K562 (cell line): Measurements from ENCODE around the gene PAN3. TPM values are rescaled to one million over a fixed set of nuclear protein-coding genes. Genes with fewer than 3 reads are reported as not detected.

Experiments used
- ATAC-seq: fragments of 200-7000 bp; cut with Tn5 transposase; 3 replicates; pipeline ENCODE4 v1.9.1; 2020; ENCODE audit warnings: moderate library complexity
- BruUV-seq: library from RNA; stranded (reverse); fragments of 400-500 nt; replicated peaks from 2 replicates; lab custom pipeline; 2021; lab: Mats Ljungman, UMichigan
- CTCF ChIA-PET: fragments of 300-600 bp; formaldehyde crosslinking; extraction: SDS; loops from one replicate; lab custom pipeline; 2021; ENCODE audit warnings: low intra/inter-chr PET ratio; lab: Yijun Ruan, JAX
- POLR2A ChIA-PET: fragments of 300-600, 350-650 bp; sonication (Branson Sonifier 250); formaldehyde crosslinking; extraction: SDS; loops from one replicate; lab custom pipeline; 2021; ENCODE audit warnings: antibody characterized with exemption, inconsistent platforms; lab: Yijun Ruan, JAX
- DNase-seq, 4 experiments: peaks; one replicate each; pipeline versions ENCODE4 v3.0.0 to v3.0.0-alpha.2; 2011 to 2018; ENCODE audit warnings: low spot score in 3 of 4, mixed read lengths in 3 of 4; ENCODE audit errors: extremely low read depth in 1 of 4
- FAIRE-seq: peaks from 2 replicates; lab custom pipeline; 2011; peaks lifted over from hg19 to GRCh38; lab: Jason Lieb, UNC
- H2AFZ ChIP-seq: 2 replicates; pipeline ENCODE4 v1.6.0; 2011; ENCODE audit warnings: low read depth, low read length, control low read depth, inconsistent platforms
- H3K27ac ChIP-seq: fragments of 200-600 bp; 3 replicates; pipeline ENCODE4 v1.8.0; 2011; ENCODE audit warnings: low read depth, mild to moderate bottlenecking, control low read depth, inconsistent platforms, low read length, moderate library complexity, mixed read lengths; ENCODE audit errors: extremely low read depth
- H3K27me3 ChIP-seq, 2 experiments: fragments of 300-600 bp in 1 of 2; 2 replicates in 1 of 2; 3 replicates in 1 of 2; pipeline versions ENCODE4 v1.6.0 to v1.8.0; 2011; ENCODE audit warnings: inconsistent platforms in 2 of 2, low read length in 2 of 2, mild to moderate bottlenecking in 1 of 2, mixed read lengths in 1 of 2, moderate library complexity in 1 of 2; ENCODE audit not compliant: control insufficient read depth in 2 of 2, insufficient read depth in 2 of 2
- H3K36me3 ChIP-seq: fragments of 300-600 bp; 3 replicates; pipeline ENCODE4 v1.8.0; 2011; ENCODE audit warnings: mild to moderate bottlenecking, low read length, inconsistent platforms; ENCODE audit not compliant: control insufficient read depth, insufficient read depth
- H3K4me1 ChIP-seq, 2 experiments: fragments of 200-600 bp in 1 of 2; replicated peaks in 1 of 2; 2 replicates in 1 of 2; 3 replicates in 1 of 2; pipeline versions ENCODE4 v1.5.1 to v1.8.0; 2011; ENCODE audit warnings: inconsistent platforms in 2 of 2, low read length in 2 of 2, mild to moderate bottlenecking in 1 of 2, mixed read lengths in 1 of 2, moderate library complexity in 1 of 2; ENCODE audit not compliant: control insufficient read depth in 2 of 2, insufficient read depth in 2 of 2
- H3K4me2 ChIP-seq: 2 replicates; pipeline ENCODE4 v1.6.1; 2011; ENCODE audit warnings: low read length, control low read depth, inconsistent platforms, mixed read lengths; ENCODE audit not compliant: insufficient read depth
- H3K4me3 ChIP-seq: fragments of 200-600 bp; sonication (generic), shearing (Covaris generic); 2 replicates; pipeline ENCODE4 v1.5.1; 2016; ENCODE audit warnings: control low read depth, inconsistent platforms
- H3K79me2 ChIP-seq: fragments of 200-600 bp; 3 replicates; pipeline ENCODE4 v1.8.0; 2011; ENCODE audit warnings: low read length, inconsistent platforms; ENCODE audit not compliant: control insufficient read depth, insufficient read depth
- H3K9ac ChIP-seq, 2 experiments: 2 replicates each; pipeline versions ENCODE4 v1.6.0 to v1.6.1; 2011; ENCODE audit warnings: low read depth in 2 of 2, low read length in 2 of 2, control low read depth in 1 of 2, inconsistent platforms in 1 of 2, mild to moderate bottlenecking in 1 of 2, mixed read lengths in 1 of 2; ENCODE audit not compliant: insufficient read depth in 1 of 2
- H3K9me1 ChIP-seq: one replicate; pipeline ENCODE4 v1.6.0; 2011; ENCODE audit warnings: inconsistent platforms, mild to moderate bottlenecking, low read length, moderate library complexity; ENCODE audit not compliant: control insufficient read depth, insufficient read depth
- H3K9me3 ChIP-seq: replicated peaks from 2 replicates; pipeline ENCODE4 v1.5.1; 2011; ENCODE audit warnings: low read depth, low read length, inconsistent platforms; ENCODE audit not compliant: control insufficient read depth, insufficient read depth
- H4K20me1 ChIP-seq: replicated peaks from 2 replicates; pipeline ENCODE4 v1.6.1; 2011; ENCODE audit warnings: low read length, inconsistent platforms, mixed read lengths; ENCODE audit not compliant: control insufficient read depth, insufficient read depth
- BHLHE40 ChIP-seq: IDR thresholded peaks from 2 replicates; pipeline ENCODE4 v1.6.1; 2011; ENCODE audit warnings: low read length, improper control_type of control experiment
- BMI1 ChIP-seq: fragments of 150-350 bp; IDR thresholded peaks from 2 replicates; pipeline ENCODE4 v1.6.1; 2014; ENCODE audit warnings: low read length
- FOXJ3 ChIP-seq: sonication (generic); formaldehyde crosslinking; IDR thresholded peaks from 2 replicates; pipeline ENCODE4 v1.4.0; 2020; ENCODE audit warnings: mild to moderate bottlenecking, missing genetic modification reagents
- LEF1 ChIP-seq: fragments of 450-650 bp; IDR thresholded peaks from 2 replicates; pipeline ENCODE4 v1.6.1; 2016; ENCODE audit warnings: mild to moderate bottlenecking
- MLX ChIP-seq, 2 experiments: fragments of 450-650 bp in 1 of 2; sonication (generic) in 1 of 2; formaldehyde crosslinking; conservative IDR thresholded peaks; 2 replicates each; pipeline versions ENCODE4 v1.4.0 to v1.8.1; 2020 to 2022; ENCODE audit warnings: mild to moderate bottlenecking in 1 of 2, missing genetic modification reagents in 1 of 2
- NR2C1 ChIP-seq, 2 experiments: fragments of 450-650 bp; IDR thresholded peaks; 2 replicates each; pipeline ENCODE4 v1.6.1; 2017; ENCODE audit warnings: mild to moderate bottlenecking in 2 of 2, antibody characterized with exemption in 1 of 2, inconsistent platforms in 1 of 2, missing compliant biosample characterization in 1 of 2, missing genetic modification characterization in 1 of 2
- NR4A1 ChIP-seq, 2 experiments: fragments of 250-450 bp in 1 of 2; fragments of 450-650 bp in 1 of 2; sonication (Bioruptor Pico) in 1 of 2; IDR thresholded peaks; 2 replicates each; pipeline versions ENCODE4 v1.4.0 to v1.6.1; 2016 to 2020; ENCODE audit warnings: mild to moderate bottlenecking in 2 of 2, missing compliant biosample characterization in 1 of 2, missing genetic modification characterization in 1 of 2, moderate library complexity in 1 of 2
- POLR2B ChIP-seq: fragments of 450-650 bp; IDR thresholded peaks from 2 replicates; pipeline ENCODE4 v1.6.1; 2018; ENCODE audit warnings: low read depth; ENCODE audit not compliant: partially characterized antibody
- POLR2G ChIP-seq: fragments of 200-400 bp; formaldehyde crosslinking; IDR thresholded peaks from 2 replicates; pipeline ENCODE4 v1.6.1; 2017; ENCODE audit warnings: low read depth, mild to moderate bottlenecking, antibody characterized with exemption, low read length, moderate library complexity
- RAD21 ChIP-seq, 2 experiments: fragments of 250-450 bp in 1 of 2; fragments of 450-650 bp in 1 of 2; sonication (Bioruptor Pico) in 1 of 2; formaldehyde crosslinking in 1 of 2; IDR thresholded peaks in 1 of 2; conservative IDR thresholded peaks in 1 of 2; 2 replicates each; pipeline versions ENCODE4 v1.4.0 to v1.8.0; 2020 to 2022; ENCODE audit warnings: mild to moderate bottlenecking in 2 of 2, moderate library complexity in 1 of 2
- RBM14 ChIP-seq: fragments of 200-400 bp; formaldehyde crosslinking; IDR thresholded peaks from 2 replicates; pipeline ENCODE4 v1.6.1; 2018; ENCODE audit warnings: low read depth, mild to moderate bottlenecking, low read length, moderate library complexity, borderline replicate concordance; ENCODE audit not compliant: insufficient read depth
- ZNF239 ChIP-seq: fragments of 250-450 bp; sonication (Bioruptor Pico); IDR thresholded peaks from 2 replicates; pipeline ENCODE4 v1.4.0; 2020; ENCODE audit warnings: mild to moderate bottlenecking
- ZNF584 ChIP-seq: fragments of 200-800 bp; sonication (Bioruptor generic); IDR thresholded peaks from 2 replicates; pipeline ENCODE4 v1.6.1; 2016; ENCODE audit warnings: low read depth, mild to moderate bottlenecking, missing genetic modification characterization, missing compliant biosample characterization
- ZNF668 ChIP-seq: fragments of 250-450 bp; sonication (Bioruptor Pico); IDR thresholded peaks from 2 replicates; pipeline ENCODE4 v1.8.0; 2022; ENCODE audit warnings: mild to moderate bottlenecking, inconsistent platforms
- WGBS: fragments of 100-300 bp; shearing (Covaris generic); methylation state at CpG from one replicate; pipeline ENCODE4 v1.1.6; 2016; ENCODE audit warnings: low coverage, mixed read lengths; ENCODE audit not compliant: insufficient coverage; ENCODE audit errors: missing lambda C conversion rate; 5-methylcytosine and 5-hydroxymethylcytosine counted together
- in situ Hi-C: fragments of 300-500 bp; cut with MboI; formaldehyde crosslinking; loops from 4 replicates; pipeline ENCODE4 v1.15.0; 2018; ENCODE audit warnings: inconsistent platforms, mixed read lengths
- intact Hi-C: fragments of 100-400 bp; cut with micrococcal nuclease; formaldehyde crosslinking; loops from 2 replicates; pipeline ENCODE4 v1.14.2; 2022
- polyA plus RNA-seq, 8 experiments: library from polyadenylated mRNA; depleted of rRNA in 4 of 8; stranded (reverse) in 5 of 8; unstranded in 3 of 8; fragments of >200 nt; fragmentation: Nextera tagmentation in 2 of 8; fragmentation: Illumina TruSeq in 1 of 8; extraction: Ambion mirVana in 2 of 8; extraction: Trizol in 1 of 8; gene quantifications; 2 replicates each; pipeline versions ENCODE4 v1.2.1 to v1.2.3, GENCODE V29; 2011 to 2014; ENCODE audit warnings: inconsistent platforms in 1 of 8, missing spikeins in 1 of 8
- total RNA-seq, 7 experiments: library from RNA; depleted of rRNA in 6 of 7; stranded (reverse); fragments of >200 nt in 6 of 7; fragmentation: Illumina TruSeq in 2 of 7; extraction: Trizol in 2 of 7; gene quantifications; 2 replicates each; pipeline versions ENCODE4 v1.2.1 to v1.2.3, GENCODE V29; 2011 to 2021; ENCODE audit warnings: low replicate concordance in 1 of 7
- TF ChIP-seq, protein P1 (sequence below): IDR thresholded peaks from 2 replicates; pipeline ENCODE4 v1.6.1; 2014; ENCODE audit warnings: antibody characterized with exemption
- TF ChIP-seq, protein P2 (sequence below): fragments of 250-450 bp; sonication (Bioruptor Pico); IDR thresholded peaks from 2 replicates; pipeline ENCODE4 v1.4.0; 2020; ENCODE audit warnings: mild to moderate bottlenecking, moderate library complexity, borderline replicate concordance

Gene PAN3
- total and polyA plus RNA-seq, 9 of the 15 experiments (the other 6 are each of a cell fraction or from before 2014, with no cell fraction given), result 7.2 to 19.9 (median 11.6) TPM

- no peak for TF ChIP-seq RBM14
- TF ChIP-seq POLR2G, result no peak
- TF ChIP-seq NR2C1 (IDR thresholded peaks at IDR 0.05), result no peak
- TF ChIP-seq NR2C1 (tag; IDR thresholded peaks at IDR 0.05), result no peak
- TF ChIP-seq ZNF239, result no peak
Measured at GRCh38 chr13:28093881-28094280, 44.5 kb upstream of the PAN3 start (continued).

GRCh38 chr13:28094306-28094705 is 44.0 kb upstream of the PAN3 start:
- Histone ChIP-seq H3K9me3 (no peaks in the 10 kb centered on the region), H3K27me3 (peaks cover 7 to 11% of the 10 kb centered on the region in 2 experiments), H3K36me3 (no peaks in the 10 kb centered on the region), H3K9me1 (no peaks in the 10 kb centered on the region), H3K4me3 (no peak overlapping the region), H2AFZ (no peak overlapping the region), H3K27ac (no peak overlapping the region), H3K79me2 (no peaks in the 10 kb centered on the region), H3K9ac (no peak overlapping the region), H3K4me2 (no peak overlapping the region), H3K4me1 (no peaks in the 10 kb centered on the region)
- DNase-seq (no peak), ATAC-seq (no peak), FAIRE-seq (no peak)
- WGBS, result 4% methylated on average over 4 of the region's 4 CpGs
- CTCF ChIA-PET, result no interaction called here
- intact Hi-C loops, result no loop called here
- POLR2A ChIA-PET, result no interaction called here
- in situ Hi-C loops, result no loop called here
- BruUV-seq, result no TSS peak
- TF ChIP-seq LEF1 (no peak), MLX (CRISPR knock-in tag; conservative IDR thresholded peaks at IDR 0.05) (no peak), RAD21 (CRISPR knock-in tag; conservative IDR thresholded peaks at IDR 0.05 in 1 of 2, IDR thresholded peaks at IDR 0.05 in 1 of 2) (no peak), FOXJ3 (no peak), POLR2B (no peak), ZNF584 (CRISPR knock-in tag) (no peak), ZNF668 (CRISPR knock-in tag) (no peak), NR4A1 (CRISPR knock-in tag; IDR thresholded peaks at IDR 0.05) (no peak), NR4A1 (tag; IDR thresholded peaks at IDR 0.05) (no peak), BHLHE40 (no peak), BMI1 (no peak)
- TF ChIP-seq, protein P1, sequence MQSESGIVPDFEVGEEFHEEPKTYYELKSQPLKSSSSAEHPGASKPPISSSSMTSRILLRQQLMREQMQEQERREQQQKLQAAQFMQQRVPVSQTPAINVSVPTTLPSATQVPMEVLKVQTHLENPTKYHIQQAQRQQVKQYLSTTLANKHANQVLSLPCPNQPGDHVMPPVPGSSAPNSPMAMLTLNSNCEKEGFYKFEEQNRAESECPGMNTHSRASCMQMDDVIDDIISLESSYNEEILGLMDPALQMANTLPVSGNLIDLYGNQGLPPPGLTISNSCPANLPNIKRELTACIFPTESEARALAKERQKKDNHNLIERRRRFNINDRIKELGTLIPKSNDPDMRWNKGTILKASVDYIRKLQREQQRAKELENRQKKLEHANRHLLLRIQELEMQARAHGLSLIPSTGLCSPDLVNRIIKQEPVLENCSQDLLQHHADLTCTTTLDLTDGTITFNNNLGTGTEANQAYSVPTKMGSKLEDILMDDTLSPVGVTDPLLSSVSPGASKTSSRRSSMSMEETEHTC, result no peak
- TF ChIP-seq, protein P2, sequence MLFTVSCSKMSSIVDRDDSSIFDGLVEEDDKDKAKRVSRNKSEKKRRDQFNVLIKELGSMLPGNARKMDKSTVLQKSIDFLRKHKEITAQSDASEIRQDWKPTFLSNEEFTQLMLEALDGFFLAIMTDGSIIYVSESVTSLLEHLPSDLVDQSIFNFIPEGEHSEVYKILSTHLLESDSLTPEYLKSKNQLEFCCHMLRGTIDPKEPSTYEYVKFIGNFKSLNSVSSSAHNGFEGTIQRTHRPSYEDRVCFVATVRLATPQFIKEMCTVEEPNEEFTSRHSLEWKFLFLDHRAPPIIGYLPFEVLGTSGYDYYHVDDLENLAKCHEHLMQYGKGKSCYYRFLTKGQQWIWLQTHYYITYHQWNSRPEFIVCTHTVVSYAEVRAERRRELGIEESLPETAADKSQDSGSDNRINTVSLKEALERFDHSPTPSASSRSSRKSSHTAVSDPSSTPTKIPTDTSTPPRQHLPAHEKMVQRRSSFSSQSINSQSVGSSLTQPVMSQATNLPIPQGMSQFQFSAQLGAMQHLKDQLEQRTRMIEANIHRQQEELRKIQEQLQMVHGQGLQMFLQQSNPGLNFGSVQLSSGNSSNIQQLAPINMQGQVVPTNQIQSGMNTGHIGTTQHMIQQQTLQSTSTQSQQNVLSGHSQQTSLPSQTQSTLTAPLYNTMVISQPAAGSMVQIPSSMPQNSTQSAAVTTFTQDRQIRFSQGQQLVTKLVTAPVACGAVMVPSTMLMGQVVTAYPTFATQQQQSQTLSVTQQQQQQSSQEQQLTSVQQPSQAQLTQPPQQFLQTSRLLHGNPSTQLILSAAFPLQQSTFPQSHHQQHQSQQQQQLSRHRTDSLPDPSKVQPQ, result no peak
- TF ChIP-seq, all 486 proteins: peak for 0
- H4K20me1 ChIP-seq, result no peaks in the 10 kb centered on the region
